DMS 273 (cell line): ENCODE results near the gene LOXL3.

ENCODE experiments used
- DNase-seq: peaks from one replicate; lab custom pipeline; 2025; ENCODE audit not compliant: unreplicated experiment; lab: John Stamatoyannopoulos, UW

LOXL3 gene

DNA sequence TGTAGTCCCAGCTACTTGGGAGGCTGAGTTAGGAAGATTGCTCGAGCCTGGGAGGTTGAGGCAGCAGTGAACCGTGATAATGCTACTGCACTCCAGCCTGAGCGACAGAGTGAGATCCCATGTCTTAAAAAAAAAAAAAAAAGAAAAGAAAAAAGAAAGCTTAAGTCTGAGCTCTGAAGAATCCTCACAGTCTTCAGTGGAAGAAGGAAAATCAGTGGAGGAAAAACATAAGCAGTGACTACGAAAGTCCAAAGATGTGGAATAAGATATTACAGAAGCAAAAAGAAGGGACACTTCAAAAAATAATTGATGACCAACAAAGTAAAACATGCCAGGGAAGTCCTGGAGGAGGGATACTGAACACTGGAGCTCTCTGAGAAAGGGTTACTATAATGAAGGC lies 43.5 kb downstream of the LOXL3 start:
- no peak for DNase-seq

DNA sequence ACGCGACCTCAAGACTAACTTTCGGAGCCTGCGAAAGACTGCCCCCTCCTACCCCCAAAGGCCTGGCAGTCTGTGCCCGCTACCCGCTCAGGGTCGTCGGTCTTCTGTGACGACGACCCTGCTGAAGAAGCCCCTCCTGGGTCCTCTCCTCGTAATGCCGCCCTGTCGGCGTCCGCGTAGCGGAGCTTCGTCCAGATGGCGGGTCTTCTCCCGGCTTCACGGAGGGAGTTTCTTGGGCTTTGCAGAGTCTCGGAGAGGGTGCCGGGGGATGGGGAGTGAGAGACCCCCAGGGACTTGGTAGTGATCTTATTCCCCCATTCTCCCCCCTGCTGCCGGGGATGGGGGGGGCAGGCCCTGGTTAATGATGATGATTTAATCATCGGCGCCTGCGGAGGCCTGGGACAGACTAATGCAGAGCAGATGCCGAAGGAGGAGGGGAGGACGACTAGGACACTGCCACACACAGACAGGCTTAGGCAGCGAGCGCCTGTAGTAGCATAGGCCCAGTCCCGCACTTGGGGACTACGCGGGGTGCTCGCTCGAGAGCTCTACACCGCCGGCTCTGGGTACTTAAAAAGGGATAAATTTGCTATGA lies 45.7 kb downstream of the LOXL3 start:
- peak; percentile 83 for DNase-seq

DNA sequence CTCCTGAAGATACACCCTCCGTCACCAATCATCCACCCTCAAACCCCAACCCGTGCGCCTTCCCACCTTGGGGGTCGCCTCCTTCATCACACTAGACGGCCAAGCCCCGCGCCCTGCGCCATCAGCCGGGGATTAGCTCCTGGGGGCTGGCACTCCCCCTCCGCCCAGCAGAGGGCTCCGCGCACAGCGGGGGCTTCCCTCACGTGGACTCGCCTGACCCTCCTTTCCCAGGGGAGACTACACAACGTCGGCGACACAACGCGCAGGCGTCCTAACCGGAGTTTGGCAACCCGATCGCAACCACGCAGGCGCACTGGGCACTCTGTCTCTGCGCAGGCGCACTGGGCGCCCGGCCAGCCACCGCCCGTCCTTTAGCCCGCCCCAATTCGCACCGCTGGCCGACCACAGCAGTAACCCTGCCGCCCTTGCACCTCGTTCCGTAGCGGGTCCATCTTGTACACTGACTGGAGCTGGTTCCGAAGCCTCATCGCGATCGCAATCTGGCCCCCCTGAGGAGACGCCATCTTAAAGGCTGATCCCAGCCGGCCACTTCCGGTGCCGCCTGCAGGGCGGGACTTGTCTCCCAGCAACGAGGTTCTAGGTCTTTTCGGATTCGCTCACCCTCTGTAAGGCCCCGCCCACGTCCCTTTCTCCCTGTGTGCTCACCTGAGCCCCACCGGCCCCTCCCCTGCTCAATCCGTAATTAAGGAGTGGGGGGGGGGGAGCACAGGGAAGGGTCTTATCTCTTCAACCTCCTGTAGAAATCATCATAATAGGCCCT lies 46.4 kb downstream of the LOXL3 start, which contains the start of gene PCGF1:
Gene PCGF1 (minus strand): TSS at position 551 of the 781 bp plus-strand sequence. CDS start 27 bp downstream, at position 524.
- DNase-seq, result peak; percentile 99

DNA sequence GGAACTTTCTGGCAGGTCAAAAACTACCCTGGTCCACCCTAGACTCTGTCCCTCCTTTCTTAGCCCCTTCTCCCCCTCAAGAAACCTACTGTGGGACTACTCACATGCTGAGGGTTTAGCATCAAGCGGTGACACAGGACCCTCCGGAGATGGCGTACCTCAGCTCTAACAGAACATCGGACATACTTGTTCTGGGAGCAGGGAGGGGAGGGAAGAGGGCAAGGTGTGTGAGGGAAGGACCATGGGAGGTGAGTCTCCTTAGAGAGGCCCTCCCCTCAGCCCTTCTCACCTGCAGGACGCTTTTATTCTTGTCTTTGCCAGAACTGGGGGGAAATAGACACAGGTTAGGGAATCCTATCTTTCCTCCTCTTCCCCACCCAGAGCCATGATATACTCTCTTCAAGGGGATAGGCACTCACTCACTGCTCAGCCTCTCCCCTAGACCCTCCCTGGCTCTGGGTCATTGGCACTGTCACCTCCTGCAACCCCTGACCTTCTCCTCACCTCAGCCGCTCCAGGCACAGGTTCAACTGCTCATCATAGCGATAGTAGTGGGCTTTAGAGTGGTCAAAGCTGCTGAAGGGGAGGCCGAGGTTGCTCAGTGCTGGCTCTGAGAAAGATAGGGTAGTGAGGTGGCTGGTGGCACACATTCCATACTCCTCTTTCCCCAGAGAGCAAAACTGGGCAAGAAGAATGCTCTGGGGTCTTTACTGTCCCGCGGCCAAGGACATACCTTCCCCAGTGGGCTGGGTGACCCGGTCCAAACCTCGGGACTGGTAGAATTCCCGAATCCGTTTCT lies 48.1 kb downstream of the LOXL3 start:
- DNase-seq, result no peak

DNA sequence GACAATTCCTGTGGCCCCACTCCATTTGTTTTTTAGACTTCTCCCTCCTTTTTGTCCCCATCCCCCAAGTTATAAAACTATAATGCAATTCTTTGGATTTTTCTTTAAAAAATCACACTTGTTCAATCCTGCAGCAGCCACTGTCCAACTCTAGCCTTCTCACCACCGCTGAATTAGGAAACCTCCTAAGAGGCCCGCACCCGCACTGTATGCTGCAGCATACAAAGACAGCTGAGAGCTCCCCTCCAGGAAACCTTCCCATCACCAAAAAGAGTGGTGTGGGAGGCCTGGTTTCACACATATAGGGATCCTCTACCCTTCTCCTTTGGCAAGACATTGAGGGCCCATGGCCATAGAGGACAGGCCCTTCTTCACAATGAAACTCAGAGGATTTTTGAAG lies 49.2 kb downstream of the LOXL3 start:
- DNase-seq, result no peak

DNA sequence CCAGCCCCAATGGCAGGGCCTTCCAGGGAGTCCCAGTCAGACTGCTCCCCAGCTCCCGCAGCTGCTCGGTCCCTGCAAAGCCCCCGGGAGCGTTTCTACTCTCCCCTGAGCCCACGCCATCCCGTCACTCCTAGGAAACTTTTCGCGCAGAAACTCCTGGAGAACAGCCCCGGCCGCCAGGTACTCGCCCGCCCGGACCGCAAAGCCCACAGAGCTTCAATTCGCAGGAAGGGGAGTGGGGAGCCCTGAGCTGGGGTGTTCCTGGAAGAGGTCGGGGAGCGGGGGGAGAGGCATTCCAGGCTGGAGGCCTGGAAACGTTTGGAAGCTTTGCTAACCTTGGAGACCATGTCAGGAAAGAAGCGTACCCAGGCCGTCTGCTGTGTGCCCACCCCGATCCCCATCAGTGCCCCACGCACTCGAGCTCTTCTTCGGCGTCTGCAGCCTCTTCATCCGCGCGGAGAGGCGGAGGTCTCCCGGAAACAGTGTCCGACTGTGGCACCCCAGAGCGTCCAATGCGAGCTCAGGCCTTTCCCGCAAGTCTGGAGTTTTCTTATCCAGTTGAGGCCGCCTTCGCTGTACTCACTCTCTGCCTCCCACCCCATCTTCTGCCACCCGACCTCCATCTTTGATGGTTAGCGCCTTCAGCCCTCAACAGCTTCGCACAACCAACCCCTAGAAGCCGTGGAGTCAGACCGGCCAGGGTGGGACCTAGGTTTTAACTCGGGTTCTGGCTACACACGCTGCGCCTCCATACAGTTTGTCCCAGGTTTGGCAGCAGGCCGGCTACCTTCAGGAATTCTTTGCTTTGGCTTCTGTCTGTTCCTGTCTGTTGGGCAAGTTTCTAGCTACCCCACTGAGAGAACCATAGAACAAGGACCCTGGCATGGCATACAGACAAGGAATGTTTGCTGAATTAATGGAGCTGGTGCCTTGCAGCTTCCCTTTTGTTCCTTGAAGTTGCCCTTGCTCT lies 50.0 kb downstream of the LOXL3 start:
- no peak for DNase-seq

DNA sequence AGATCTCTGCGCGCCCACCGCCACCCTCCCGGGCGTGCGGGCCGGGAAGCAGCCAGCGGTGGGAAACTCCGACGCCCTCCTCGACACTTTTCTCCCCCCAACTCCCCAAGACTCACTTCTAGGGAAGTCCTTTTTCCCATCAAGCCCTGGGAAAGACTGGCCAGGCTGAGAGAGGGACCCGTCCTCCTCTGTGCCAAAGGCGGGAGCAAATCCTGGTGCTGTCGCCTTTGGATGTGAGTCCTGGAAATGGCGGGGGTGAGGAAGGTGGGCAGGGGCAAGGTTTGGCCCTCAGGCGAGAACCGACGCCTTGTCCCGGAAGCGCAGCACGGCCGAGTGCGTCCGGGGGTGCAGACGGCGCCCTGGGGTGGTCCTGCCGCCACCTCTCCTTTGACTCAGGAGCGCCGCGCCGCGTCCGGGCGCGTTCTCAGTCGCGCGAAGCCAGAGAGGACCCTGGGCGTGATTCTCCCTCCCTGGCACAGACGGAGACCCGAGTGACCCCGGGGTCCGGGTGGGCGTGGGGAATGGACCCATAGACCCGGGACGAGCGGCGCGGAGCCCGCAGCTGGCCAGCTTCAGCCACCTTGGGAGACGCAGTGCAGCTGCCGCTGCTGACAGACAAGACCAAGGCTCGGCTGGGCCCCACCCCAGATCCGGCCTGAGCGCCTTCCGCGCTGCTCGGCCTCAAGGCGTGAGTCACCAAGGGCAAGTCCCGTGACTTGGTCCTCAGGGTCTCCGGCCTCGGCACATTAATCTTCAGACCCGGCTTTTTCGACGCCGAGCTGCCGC lies 50.8 kb downstream of the LOXL3 start:
- DNase-seq, result peak; percentile 51

DNA sequence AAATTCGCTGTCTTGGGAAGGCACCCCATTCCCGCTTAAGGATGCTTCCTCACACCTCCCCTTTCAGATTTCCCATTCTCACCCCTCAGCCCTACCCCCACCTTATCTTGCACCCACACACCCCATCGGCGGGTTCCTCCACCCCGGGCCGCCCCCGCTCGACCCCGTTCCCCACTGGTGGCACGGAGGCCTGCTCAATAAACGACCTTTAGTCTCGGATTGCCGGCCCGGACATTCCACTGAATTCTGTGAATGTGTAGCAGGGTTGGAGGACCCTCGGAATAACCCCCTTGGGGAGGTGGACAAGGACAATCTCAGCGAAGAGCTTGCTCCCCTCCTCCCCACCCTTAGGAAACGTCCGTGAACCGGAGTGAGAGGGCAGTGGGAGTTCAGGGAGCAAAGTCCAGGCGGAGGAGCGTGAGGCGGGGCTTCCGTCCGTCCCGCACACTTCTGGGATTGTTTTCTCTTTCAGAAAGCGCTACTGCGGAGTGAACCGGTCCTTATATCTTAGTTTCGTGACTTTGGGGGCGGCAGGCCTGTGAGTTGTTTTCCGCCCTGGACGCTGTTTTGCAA lies 51.5 kb downstream of the LOXL3 start:
- no peak for DNase-seq

DNA sequence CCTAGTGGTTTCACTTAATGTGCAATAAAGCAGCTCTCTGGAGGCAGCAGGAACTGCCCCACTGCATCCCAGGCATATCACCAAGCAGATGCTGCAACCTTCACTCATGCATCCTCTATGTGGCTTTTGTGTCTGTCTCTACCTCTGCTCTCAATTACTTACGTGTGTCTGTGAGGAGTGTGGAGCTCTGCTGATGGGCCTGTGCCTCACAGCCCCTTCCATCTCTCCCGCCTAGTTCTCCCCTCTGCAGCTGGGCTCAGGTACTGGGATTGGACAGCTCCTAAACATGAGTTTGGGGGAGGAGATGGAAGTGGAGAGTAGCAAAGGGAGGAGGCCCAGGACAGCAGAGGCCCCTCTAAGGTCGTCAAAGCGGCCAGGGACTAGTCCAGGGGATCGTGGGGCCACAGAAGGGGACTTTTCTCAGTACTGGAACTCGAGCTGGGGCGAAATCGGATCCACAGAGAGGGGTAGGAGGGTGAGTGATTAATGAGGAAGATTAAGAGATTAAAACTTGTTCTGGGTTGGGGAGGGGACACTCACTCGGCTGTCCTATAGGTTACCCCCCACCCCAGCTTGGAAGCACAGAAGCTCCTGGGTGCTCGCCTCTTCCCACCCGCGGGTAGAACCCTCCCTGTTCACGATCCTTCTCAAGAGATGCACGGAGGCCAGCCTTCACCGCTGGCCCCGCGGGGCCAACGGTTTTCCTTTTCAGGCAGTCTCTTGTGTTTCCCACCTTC lies 52.2 kb downstream of the LOXL3 start:
- DNase-seq, result no peak

DNA sequence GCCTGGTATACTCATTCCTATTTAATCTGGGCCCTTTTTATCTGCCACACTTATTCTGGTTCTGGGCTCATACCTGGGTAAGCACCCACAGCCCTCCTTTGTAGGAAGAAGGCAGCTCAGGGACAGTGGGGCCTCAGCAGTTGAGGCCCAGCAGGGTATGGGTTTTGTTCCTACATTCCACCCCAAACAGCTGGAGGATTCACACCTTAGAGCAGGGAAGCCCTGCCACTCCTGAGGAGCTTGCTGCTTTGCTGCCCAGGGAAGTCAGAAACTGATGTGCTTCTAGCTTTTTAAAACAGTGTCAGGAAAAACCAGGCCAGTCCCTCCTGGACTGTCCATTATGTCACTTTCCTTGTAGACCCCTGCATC lies 53.2 kb downstream of the LOXL3 start:
- no peak for DNase-seq

DNA sequence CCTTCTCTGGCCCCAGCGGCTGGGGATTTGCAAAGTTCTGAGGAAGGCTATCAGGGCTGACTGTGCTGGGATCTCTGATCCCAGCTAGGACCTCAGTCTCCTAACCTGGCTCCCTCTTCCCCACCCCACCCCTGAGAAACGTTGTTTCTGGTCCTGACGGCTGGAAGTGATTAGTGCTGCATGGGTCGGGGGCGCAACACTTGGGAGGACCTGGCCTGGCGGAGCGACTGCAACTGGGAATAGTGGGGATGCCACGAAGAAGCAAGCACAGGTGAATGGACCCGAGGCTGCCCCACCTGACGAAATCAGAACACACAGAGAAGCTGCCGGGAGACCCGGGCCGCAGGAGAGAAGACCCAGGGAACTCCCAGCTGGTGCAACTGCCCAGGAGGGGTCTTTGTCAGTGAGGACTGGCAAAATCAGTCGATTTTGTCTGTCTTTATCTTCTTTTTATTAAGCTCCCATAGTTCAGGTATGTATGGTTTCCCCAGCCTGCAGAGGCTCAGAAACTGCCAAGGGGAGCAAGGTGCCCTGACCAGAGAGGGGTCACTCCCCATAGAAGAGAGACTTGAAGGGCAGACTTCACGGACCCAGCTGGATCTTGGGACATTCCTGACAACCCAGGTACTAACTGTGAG lies 53.7 kb downstream of the LOXL3 start:
- DNase-seq, result no peak

DNA sequence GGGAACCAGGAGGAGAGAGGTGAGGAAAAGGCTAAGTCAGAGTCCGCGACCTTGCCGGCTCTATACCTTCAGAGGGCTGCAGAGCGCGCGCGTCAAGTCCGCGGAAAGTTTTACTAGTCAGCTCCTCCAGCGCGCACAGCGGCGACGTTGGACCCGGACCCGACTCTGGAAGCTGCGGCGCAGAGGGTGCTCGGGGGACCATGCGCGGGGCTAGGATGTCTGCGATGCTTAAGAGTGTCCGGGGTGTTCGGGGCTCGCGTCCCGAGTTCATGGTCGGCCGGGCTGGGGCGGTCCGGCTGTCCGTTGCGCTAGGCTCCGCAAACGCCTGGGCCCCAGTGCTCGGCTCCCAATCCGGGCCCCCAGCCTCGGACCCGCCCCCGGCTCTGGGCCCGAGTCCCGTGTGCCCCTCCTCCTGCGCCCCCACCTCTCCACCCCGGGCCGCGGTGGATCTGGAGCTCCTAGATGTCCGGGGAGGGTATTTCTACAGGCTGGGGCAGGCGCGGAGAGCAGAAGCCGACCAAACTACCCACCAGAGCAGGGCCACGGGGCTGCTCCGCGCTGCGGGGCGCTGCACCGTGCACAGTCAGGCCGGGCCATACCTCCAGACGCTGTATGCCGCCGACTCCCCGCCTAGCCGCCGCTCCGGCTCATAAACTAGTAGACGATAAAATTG lies 54.3 kb downstream of the LOXL3 start, which contains the start of gene LBX2:
Gene LBX2 (minus strand): TSS at position 337 of the 673 bp plus-strand sequence. CDS start 66 bp downstream, at position 271.
- peak; percentile 50 for DNase-seq

DNA sequence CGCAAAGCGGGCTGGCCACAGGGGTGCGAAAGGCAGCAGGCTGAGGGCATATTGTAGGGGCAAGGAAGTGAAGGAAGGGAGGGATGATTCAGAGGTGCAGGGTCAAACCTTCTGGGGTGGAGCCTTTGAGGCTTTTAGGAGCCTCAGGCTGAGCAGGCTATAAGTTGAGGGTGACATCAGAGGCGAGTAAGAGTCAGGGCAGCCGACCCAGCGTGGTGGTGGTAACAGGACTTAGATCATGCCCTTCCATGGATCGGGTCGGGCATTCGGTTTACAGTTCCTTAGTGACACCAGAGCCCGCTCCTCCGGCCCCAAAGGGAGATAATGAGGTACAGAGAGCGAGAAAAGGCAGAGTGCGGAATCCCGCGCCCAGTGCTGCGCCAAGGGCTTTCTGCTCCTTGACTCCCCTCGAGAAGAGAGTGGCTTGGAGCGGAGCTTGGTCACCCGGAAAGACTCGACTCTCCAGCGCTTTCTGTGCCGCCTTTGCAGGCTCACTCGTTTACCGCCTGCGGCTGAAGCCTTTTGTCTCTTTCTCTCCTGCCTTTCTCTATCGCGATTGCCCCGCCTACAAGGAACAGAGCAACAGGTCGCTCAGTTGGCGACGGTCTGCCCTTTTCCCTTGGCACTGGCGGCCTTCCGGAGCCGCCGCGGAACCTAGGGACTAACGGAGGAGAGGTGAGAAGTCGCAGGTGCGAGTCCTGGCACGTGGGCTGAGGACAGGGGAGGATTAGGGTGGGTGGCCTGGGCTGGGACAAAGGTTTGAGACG lies 55.1 kb downstream of the LOXL3 start:
- peak; percentile 74 for DNase-seq

DNA sequence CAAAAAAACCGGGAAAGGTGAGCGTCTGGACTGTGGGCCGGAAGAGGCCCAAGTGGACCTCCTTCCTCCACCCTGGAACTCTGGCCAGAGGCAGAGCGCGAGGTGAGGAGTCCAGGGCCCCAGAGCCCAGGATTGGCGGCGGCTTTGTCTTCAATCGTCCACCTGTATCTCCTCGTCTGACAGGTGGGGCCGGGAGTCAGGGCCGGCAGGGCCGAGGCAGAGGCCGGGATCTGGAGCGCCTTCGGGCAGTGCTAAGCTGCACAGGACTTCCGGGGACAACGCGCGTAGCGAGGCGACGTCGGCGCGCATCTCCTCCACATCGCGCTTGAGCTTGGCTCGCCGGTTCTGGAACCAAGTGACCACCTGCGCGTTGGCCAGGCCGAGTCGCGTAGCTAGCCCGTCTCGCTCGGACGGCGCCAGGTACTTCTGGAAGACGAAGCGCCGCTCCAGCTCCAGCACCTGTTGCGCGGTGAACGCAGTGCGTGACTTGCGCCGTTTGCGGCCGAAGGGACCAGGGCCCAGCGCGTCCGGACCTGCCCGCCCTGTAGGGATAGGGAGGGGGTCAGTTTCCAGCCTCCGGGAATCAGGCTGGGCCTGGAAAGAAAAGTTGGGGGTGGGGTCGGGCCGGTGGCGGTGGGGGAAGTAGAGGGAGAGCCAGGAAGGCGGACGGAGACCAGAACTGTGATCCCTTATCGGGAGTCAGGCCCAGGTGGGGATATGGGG lies 55.8 kb downstream of the LOXL3 start:
- peak; percentile 47 for DNase-seq

DNA sequence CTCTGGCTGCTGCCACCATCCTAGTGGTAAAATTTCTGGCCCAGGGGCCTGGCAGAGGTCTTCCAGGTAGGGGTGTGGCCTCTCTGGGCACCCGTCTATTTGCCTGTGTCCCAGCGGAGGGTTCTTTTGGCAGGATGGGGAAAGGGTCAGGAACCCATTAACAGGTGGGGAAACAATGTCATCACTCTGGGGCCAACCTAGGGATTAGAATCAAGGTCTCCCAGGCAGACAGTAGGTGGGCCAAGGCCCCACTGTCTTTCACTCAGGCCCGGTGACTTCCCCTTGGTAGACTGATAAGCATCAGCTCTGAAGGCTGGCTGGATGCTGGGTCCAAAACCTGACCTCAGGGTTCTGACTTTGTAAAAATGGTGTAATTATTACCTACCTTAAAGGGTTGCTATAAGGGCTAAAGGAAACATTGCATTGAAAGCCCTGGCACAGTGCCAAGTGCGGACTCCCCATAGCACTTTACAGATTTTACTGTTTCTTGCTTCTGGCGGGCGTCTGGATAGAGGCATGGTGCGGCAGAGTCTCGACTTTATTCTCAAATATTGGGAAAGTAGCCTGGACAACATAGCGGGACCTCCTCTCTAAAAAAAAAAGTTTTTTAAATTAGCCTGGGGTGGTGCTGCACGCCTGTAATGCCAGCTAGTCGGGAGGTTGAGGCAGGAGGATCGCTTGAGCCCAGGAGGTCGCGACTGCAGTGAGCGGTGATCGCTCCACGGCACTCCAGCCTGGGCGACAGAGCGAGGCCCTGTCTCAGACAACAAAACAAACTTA lies 56.6 kb downstream of the LOXL3 start:
- DNase-seq, result peak; percentile 16

DNA sequence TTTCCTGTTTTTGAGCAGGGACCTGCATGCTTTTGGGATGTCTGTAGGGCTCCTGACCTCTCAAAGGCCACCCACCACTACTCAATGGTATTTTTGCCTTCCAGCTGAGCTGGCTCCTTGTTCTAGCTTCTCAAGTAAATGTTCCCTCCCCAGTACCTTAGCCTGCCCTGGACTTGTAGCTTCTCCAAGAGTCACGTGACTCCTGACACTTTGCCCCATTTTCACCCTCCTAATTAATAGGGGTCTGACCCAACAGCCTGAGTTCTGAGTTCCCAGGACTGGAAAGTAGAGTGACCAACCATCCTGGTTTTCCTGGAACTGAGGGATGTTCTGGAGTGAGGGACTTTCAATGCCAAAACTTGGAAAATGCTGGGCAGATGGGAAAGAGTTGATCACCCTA lies 58.3 kb downstream of the LOXL3 start:
- DNase-seq, result no peak
